GM23338 (cell line): Measurements from ENCODE around the gene MYO18B.

Experiments
- CREB1 ChIP-seq: fragments of 250-450 bp; sonication (Bioruptor Pico); IDR thresholded peaks from 2 replicates; pipeline ENCODE4 v1.5.0; 2020; ENCODE audit warnings: low read depth, mild to moderate bottlenecking, moderate library complexity
- EZH2phosphoT487 ChIP-seq: fragments of 200-600 bp; sonication (generic); IDR thresholded peaks from one replicate; pipeline ENCODE4 v1.8.1; 2018; ENCODE audit warnings: antibody characterized with exemption; ENCODE audit not compliant: unreplicated experiment
- JUNB ChIP-seq: IDR thresholded peaks from one replicate; pipeline ENCODE4 v1.6.1; 2016; ENCODE audit warnings: antibody characterized with exemption; ENCODE audit not compliant: unreplicated experiment
- NANOG ChIP-seq: IDR thresholded peaks from 2 replicates; pipeline ENCODE4 v1.6.1; 2016; ENCODE audit warnings: antibody characterized with exemption, borderline replicate concordance
- POLR2AphosphoS5 ChIP-seq: IDR thresholded peaks from 2 replicates; pipeline ENCODE4 v1.6.1; 2016; ENCODE audit warnings: antibody characterized with exemption, low read depth
- REST ChIP-seq: IDR thresholded peaks from one replicate; pipeline ENCODE4 v1.6.1; 2018; ENCODE audit warnings: antibody characterized with exemption; ENCODE audit not compliant: unreplicated experiment
- ZNF114 ChIP-seq: fragments of 250-450 bp; sonication (Bioruptor Pico); IDR thresholded peaks from 2 replicates; pipeline ENCODE4 v1.5.0; 2020; ENCODE audit warnings: mild to moderate bottlenecking, moderate library complexity
- TF ChIP-seq, protein P1 (sequence below), 2 experiments: fragments of 200-600 bp in 1 of 2; sonication (generic) in 1 of 2; conservative IDR thresholded peaks; 2 replicates each; pipeline versions ENCODE4 v1.5.1 to v1.6.1; 2016 to 2017; ENCODE audit warnings: antibody characterized with exemption in 2 of 2, low read depth in 2 of 2, mild to moderate bottlenecking in 2 of 2, moderate library complexity in 1 of 2
- TF ChIP-seq, protein P2 (sequence below): IDR thresholded peaks from 2 replicates; pipeline ENCODE4 v1.6.1; 2016; ENCODE audit warnings: antibody characterized with exemption

DNA sequence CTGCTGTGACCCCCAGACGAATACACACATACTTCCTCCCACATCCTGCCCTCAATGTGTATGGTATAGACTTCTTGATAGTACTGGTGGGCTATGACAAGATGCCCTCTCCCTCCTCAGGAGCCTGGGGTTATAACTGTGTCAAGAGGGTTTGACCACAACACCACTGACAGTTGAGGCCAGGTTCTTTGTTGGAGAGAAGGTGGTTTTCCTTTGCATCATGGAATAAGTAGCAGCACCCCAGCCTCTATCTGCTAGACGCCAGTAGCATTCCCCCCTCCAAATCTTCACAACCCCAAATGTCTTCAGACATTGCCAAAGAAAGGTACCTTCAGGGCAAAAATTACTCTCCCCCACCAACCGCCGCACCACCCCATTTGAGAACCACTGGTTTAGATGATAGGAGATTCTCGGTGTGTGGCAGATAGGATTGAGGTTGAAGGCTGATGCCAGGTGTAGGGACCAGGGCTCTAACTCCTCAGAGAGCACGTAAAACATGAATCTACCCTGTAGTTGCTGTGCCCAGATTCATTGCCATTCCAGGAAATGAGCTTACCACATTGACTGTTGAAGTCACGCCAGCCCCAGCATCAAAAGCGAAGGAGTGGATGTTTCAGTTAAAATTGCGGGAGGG is 5.5 kb upstream of the MYO18B start:
- TF ChIP-seq, protein P1, sequence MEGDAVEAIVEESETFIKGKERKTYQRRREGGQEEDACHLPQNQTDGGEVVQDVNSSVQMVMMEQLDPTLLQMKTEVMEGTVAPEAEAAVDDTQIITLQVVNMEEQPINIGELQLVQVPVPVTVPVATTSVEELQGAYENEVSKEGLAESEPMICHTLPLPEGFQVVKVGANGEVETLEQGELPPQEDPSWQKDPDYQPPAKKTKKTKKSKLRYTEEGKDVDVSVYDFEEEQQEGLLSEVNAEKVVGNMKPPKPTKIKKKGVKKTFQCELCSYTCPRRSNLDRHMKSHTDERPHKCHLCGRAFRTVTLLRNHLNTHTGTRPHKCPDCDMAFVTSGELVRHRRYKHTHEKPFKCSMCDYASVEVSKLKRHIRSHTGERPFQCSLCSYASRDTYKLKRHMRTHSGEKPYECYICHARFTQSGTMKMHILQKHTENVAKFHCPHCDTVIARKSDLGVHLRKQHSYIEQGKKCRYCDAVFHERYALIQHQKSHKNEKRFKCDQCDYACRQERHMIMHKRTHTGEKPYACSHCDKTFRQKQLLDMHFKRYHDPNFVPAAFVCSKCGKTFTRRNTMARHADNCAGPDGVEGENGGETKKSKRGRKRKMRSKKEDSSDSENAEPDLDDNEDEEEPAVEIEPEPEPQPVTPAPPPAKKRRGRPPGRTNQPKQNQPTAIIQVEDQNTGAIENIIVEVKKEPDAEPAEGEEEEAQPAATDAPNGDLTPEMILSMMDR (conservative IDR thresholded peaks at IDR 0.05; ENCODE audit: low read depth in 2 of 2): no peak
- TF ChIP-seq CREB1 (CRISPR knock-in tag) (no peak), JUNB (no peak), NANOG (no peak), POLR2AphosphoS5 (no peak), REST (no peak), EZH2phosphoT487 (no peak), ZNF114 (CRISPR knock-in tag) (no peak)
- TF ChIP-seq, protein P2, sequence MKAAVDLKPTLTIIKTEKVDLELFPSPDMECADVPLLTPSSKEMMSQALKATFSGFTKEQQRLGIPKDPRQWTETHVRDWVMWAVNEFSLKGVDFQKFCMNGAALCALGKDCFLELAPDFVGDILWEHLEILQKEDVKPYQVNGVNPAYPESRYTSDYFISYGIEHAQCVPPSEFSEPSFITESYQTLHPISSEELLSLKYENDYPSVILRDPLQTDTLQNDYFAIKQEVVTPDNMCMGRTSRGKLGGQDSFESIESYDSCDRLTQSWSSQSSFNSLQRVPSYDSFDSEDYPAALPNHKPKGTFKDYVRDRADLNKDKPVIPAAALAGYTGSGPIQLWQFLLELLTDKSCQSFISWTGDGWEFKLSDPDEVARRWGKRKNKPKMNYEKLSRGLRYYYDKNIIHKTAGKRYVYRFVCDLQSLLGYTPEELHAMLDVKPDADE: no peak
